ENCODE results near the gene MED15. TPM values are rescaled to one million over a fixed set of nuclear protein-coding genes. Genes with fewer than 3 reads are reported as not detected.

MED15 gene
- polyA plus RNA-seq, 4 donors: 49.4 to 106 (median 76.6) TPM

DNA sequence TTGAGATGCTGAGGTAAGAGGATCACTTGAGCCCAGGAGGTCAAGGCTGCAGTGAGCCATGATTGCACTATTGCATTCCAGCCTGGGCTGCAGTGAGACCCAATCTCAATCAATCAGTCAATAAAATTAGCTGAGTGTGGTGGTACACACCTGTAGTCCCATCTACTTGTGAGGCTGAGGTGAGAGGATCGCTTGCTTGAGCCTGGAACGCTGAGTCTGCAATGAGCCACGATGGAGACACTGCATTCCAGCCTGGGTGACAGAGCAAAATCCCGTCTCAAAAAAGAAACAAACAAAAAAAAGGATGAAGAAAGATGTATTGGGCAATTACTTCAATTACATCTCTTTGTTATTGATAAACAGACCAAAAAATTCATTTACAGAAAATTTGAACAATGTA, 54.5 kb downstream of the MED15 start:
- WGBS, 3 donors: 86 to 89% (median 87%) methylated on average over 4 of the region's 4 CpGs
- H3K36me3 ChIP-seq (ENCODE audit: control insufficient read depth in 3 of 3, insufficient read depth in 2 of 3, low read depth in 1 of 3, low read length in 3 of 3): peaks cover 13 to 75% (median 29%) of the 10 kb centered on the region in 3 donors
- H3K4me1 ChIP-seq (ENCODE audit: control insufficient read depth in 3 of 3, insufficient read depth in 2 of 3, low read depth in 1 of 3, low read length in 2 of 3): no peaks in the 10 kb centered on the region
- H3K27me3 ChIP-seq (ENCODE audit: control insufficient read depth in 3 of 3, insufficient read depth in 3 of 3, low read length in 3 of 3): no peaks in the 10 kb centered on the region
- no peak overlapping the region for H3K4me3 ChIP-seq (ENCODE audit: low read depth in 1 of 3, low read length in 3 of 3)
- FAIRE-seq (no peak), DNase-seq (no peak)
- peaks cover 0 to 7% of the 10 kb centered on the region in 2 donors for H3K9me3 ChIP-seq (ENCODE audit: control insufficient read depth in 2 of 2, insufficient read depth in 1 of 2, low read depth in 1 of 2, low read length in 1 of 2)
- H3K27ac ChIP-seq (ENCODE audit: low read depth in 1 of 3, low read length in 2 of 3): no peak overlapping the region

GRCh38 chr22:20562607-20563465, 55.4 kb downstream of the MED15 start:
- Histone ChIP-seq H3K27me3 (ENCODE audit: control insufficient read depth in 3 of 3, insufficient read depth in 3 of 3, low read length in 3 of 3) (no peaks in the 10 kb centered on the region), H3K9me3 (ENCODE audit: control insufficient read depth in 2 of 2, insufficient read depth in 1 of 2, low read depth in 1 of 2, low read length in 1 of 2) (peaks cover 0 to 7% of the 10 kb centered on the region in 2 donors), H3K36me3 (ENCODE audit: control insufficient read depth in 3 of 3, insufficient read depth in 2 of 3, low read depth in 1 of 3, low read length in 3 of 3) (peaks cover 18 to 74% (median 31%) of the 10 kb centered on the region in 3 donors), H3K4me1 (ENCODE audit: control insufficient read depth in 3 of 3, insufficient read depth in 2 of 3, low read depth in 1 of 3, low read length in 2 of 3) (no peaks in the 10 kb centered on the region), H3K4me3 (ENCODE audit: low read depth in 1 of 3, low read length in 3 of 3) (no peak overlapping the region), H3K27ac (ENCODE audit: low read depth in 1 of 3, low read length in 2 of 3) (no peak overlapping the region)
- DNase-seq (no peak), FAIRE-seq (no peak)
- 88 to 89% (median 89%) methylated on average over 14 of the region's 14 CpGs for WGBS, 3 donors

DNA sequence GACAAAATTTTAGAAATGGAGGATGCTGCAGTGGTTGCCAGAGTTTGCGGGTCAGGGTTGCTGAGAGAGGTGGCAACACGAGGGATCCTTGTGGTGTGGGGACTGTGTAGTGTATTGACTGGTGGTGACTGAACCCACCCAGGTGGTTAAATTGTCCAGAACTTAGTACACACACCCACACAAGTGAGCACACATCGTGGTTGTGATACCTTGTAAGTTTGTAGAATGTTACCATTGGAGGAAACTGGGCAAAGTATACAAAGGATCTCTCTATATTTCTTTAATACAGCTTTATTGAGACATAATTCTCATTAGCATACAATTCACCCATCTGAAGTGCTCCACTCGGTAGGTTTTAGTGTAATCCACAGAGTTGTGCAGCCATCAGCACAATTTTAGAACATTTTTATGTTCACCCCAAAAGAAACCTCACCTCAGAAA, 56.1 kb downstream of the MED15 start:
- H3K27me3 ChIP-seq (ENCODE audit: control insufficient read depth in 3 of 3, insufficient read depth in 3 of 3, low read length in 3 of 3): no peaks in the 10 kb centered on the region
- no peak overlapping the region for H3K27ac ChIP-seq (ENCODE audit: low read depth in 1 of 3, low read length in 2 of 3)
- no peak for FAIRE-seq
- no peaks in the 10 kb centered on the region for H3K4me1 ChIP-seq (ENCODE audit: control insufficient read depth in 3 of 3, insufficient read depth in 2 of 3, low read depth in 1 of 3, low read length in 2 of 3)
- peaks cover 0 to 6% of the 10 kb centered on the region in 2 donors for H3K9me3 ChIP-seq (ENCODE audit: control insufficient read depth in 2 of 2, insufficient read depth in 1 of 2, low read depth in 1 of 2, low read length in 1 of 2)
- H3K36me3 ChIP-seq (ENCODE audit: control insufficient read depth in 3 of 3, insufficient read depth in 2 of 3, low read depth in 1 of 3, low read length in 3 of 3): peaks cover 20 to 74% (median 29%) of the 10 kb centered on the region in 3 donors
- 71 to 84% (median 76%) methylated on average over 4 of the region's 4 CpGs for WGBS, 3 donors
- DNase-seq: no peak
- no peak overlapping the region for H3K4me3 ChIP-seq (ENCODE audit: low read depth in 1 of 3, low read length in 3 of 3)

DNA sequence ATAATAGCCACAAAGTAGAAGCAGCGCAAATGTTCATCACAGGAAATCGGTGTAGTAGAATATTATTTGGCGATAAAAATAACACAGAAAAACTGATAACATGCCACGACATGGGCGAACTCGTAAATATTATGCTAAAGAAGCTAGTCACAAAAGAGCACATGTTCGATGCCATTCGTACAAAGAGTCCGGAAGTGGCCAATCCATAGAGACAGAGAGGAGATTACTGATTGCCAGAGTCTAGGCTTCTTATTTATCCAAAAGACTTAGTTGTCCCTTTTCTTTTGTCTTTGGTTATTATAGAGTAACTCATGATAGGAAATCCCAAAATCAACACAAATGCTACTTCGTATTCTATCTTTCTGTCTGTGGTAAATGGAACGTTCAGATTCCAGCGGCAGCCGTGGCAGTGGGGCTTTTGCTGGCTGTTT, 56.5 kb downstream of the MED15 start:
- FAIRE-seq: no peak
- H3K36me3 ChIP-seq (ENCODE audit: control insufficient read depth in 3 of 3, insufficient read depth in 2 of 3, low read depth in 1 of 3, low read length in 3 of 3): peaks cover 23 to 74% (median 31%) of the 10 kb centered on the region in 3 donors

GRCh38 chr22:20565079-20565734, 57.8 kb downstream of the MED15 start:
- Histone ChIP-seq H3K4me1 (ENCODE audit: control insufficient read depth in 3 of 3, insufficient read depth in 2 of 3, low read depth in 1 of 3, low read length in 2 of 3) (no peaks in the 10 kb centered on the region), H3K36me3 (ENCODE audit: control insufficient read depth in 3 of 3, insufficient read depth in 2 of 3, low read depth in 1 of 3, low read length in 3 of 3) (peaks cover 25 to 80% (median 32%) of the 10 kb centered on the region in 3 donors), H3K9me3 (ENCODE audit: control insufficient read depth in 2 of 2, insufficient read depth in 1 of 2, low read depth in 1 of 2, low read length in 1 of 2) (no peaks in the 10 kb centered on the region), H3K27me3 (ENCODE audit: control insufficient read depth in 3 of 3, insufficient read depth in 3 of 3, low read length in 3 of 3) (no peaks in the 10 kb centered on the region), H3K27ac (ENCODE audit: low read depth in 1 of 3, low read length in 2 of 3) (no peak overlapping the region), H3K4me3 (ENCODE audit: low read depth in 1 of 3, low read length in 3 of 3) (no peak overlapping the region)
- 90 to 93% (median 93%) methylated on average over 13 of the region's 13 CpGs for WGBS, 3 donors
- FAIRE-seq (no peak), DNase-seq (no peak)

More for the DNA sequence above, 56.5 kb downstream of the MED15 start:
- no peak overlapping the region for H3K27ac ChIP-seq (ENCODE audit: low read depth in 1 of 3, low read length in 2 of 3)
- no peak overlapping the region for H3K4me3 ChIP-seq (ENCODE audit: low read depth in 1 of 3, low read length in 3 of 3)
- peaks cover 0 to under 1% of the 10 kb centered on the region in 2 donors for H3K9me3 ChIP-seq (ENCODE audit: control insufficient read depth in 2 of 2, insufficient read depth in 1 of 2, low read depth in 1 of 2, low read length in 1 of 2)
- no peaks in the 10 kb centered on the region for H3K27me3 ChIP-seq (ENCODE audit: control insufficient read depth in 3 of 3, insufficient read depth in 3 of 3, low read length in 3 of 3)
- WGBS, 3 donors: 66 to 75% (median 75%) methylated on average over 13 of the region's 13 CpGs
- no peak for DNase-seq
- no peaks in the 10 kb centered on the region for H3K4me1 ChIP-seq (ENCODE audit: control insufficient read depth in 3 of 3, insufficient read depth in 2 of 3, low read depth in 1 of 3, low read length in 2 of 3)

DNA sequence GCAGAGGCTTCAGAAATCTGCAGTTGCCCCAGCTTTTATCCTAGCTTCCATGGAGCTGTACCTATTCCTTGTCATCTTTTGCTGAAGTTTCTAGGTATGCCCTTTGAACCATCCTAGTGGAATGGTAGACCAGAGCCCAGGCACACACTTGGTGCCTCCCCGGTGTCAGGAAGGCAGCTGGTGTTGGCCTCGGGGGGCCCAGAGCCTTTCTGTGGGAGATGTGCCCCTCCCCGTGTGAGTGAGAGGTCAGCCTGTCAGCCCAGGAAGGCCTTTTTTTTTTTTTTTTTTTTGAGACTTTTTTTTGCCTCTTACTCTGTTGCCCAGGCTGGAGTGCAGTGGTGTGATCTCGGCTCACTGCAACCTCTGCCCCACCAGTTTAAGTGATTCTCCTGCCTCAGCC, 58.4 kb downstream of the MED15 start:
- Histone ChIP-seq H3K4me1 (ENCODE audit: control insufficient read depth in 3 of 3, insufficient read depth in 2 of 3, low read depth in 1 of 3, low read length in 2 of 3) (no peaks in the 10 kb centered on the region), H3K4me3 (ENCODE audit: low read depth in 1 of 3, low read length in 3 of 3) (no peak overlapping the region), H3K27me3 (ENCODE audit: control insufficient read depth in 3 of 3, insufficient read depth in 3 of 3, low read length in 3 of 3) (no peaks in the 10 kb centered on the region), H3K9me3 (ENCODE audit: control insufficient read depth in 2 of 2, insufficient read depth in 1 of 2, low read depth in 1 of 2, low read length in 1 of 2) (no peaks in the 10 kb centered on the region), H3K36me3 (ENCODE audit: control insufficient read depth in 3 of 3, insufficient read depth in 2 of 3, low read depth in 1 of 3, low read length in 3 of 3) (peaks cover 25 to 81% (median 28%) of the 10 kb centered on the region in 3 donors), H3K27ac (ENCODE audit: low read depth in 1 of 3, low read length in 2 of 3) (no peak overlapping the region)
- WGBS, 3 donors: 56 to 82% (median 81%) methylated on average over 4 of the region's 4 CpGs
- DNase-seq (no peak), FAIRE-seq (no peak)

GRCh38 chr22:20566420-20567260, 59.2 kb downstream of the MED15 start:
- Histone ChIP-seq H3K27ac (ENCODE audit: low read depth in 1 of 3, low read length in 2 of 3) (no peak overlapping the region), H3K9me3 (ENCODE audit: control insufficient read depth in 2 of 2, insufficient read depth in 1 of 2, low read depth in 1 of 2, low read length in 1 of 2) (no peaks in the 10 kb centered on the region), H3K27me3 (ENCODE audit: control insufficient read depth in 3 of 3, insufficient read depth in 3 of 3, low read length in 3 of 3) (no peaks in the 10 kb centered on the region), H3K4me1 (ENCODE audit: control insufficient read depth in 3 of 3, insufficient read depth in 2 of 3, low read depth in 1 of 3, low read length in 2 of 3) (no peaks in the 10 kb centered on the region), H3K4me3 (ENCODE audit: low read depth in 1 of 3, low read length in 3 of 3) (no peak overlapping the region), H3K36me3 (ENCODE audit: control insufficient read depth in 3 of 3, insufficient read depth in 2 of 3, low read depth in 1 of 3, low read length in 3 of 3) (peaks cover 24 to 84% (median 35%) of the 10 kb centered on the region in 3 donors)
- DNase-seq: no peak
- no peak for FAIRE-seq
- WGBS, 3 donors: 47 to 66% (median 56%) methylated on average over 14 of the region's 14 CpGs

GRCh38 chr22:20567371-20567847, 60.0 kb downstream of the MED15 start:
- Histone ChIP-seq H3K36me3 (ENCODE audit: control insufficient read depth in 3 of 3, insufficient read depth in 2 of 3, low read depth in 1 of 3, low read length in 3 of 3) (peaks cover 29 to 85% (median 39%) of the 10 kb centered on the region in 3 donors), H3K4me3 (ENCODE audit: low read depth in 1 of 3, low read length in 3 of 3) (no peak overlapping the region), H3K4me1 (ENCODE audit: control insufficient read depth in 3 of 3, insufficient read depth in 2 of 3, low read depth in 1 of 3, low read length in 2 of 3) (no peaks in the 10 kb centered on the region), H3K27ac (ENCODE audit: low read depth in 1 of 3, low read length in 2 of 3) (peak overlapping the region in 1 of 3 donors; percentile 38), H3K27me3 (ENCODE audit: control insufficient read depth in 3 of 3, insufficient read depth in 3 of 3, low read length in 3 of 3) (no peaks in the 10 kb centered on the region), H3K9me3 (ENCODE audit: control insufficient read depth in 2 of 2, insufficient read depth in 1 of 2, low read depth in 1 of 2, low read length in 1 of 2) (no peaks in the 10 kb centered on the region)
- FAIRE-seq (no peak), DNase-seq (no peak)
- 70 to 81% (median 80%) methylated on average over 6 of the region's 6 CpGs for WGBS, 3 donors
